Transverse colon (tissue), 4 donors: ENCODE measurements around the gene RNASE12. TPM values are rescaled to one million over a fixed set of nuclear protein-coding genes. Genes with fewer than 3 reads are reported as not detected.

Experiments
- DNase-seq: peaks from one replicate; pipeline ENCODE4 v3.0.0-alpha.2; 2019
- H3K27ac ChIP-seq, 4 donors: fragments of 200-600 bp; sonication (generic); 2 replicates each; pipeline ENCODE4 v1.5.1; 2016 to 2018; ENCODE audit warnings: inconsistent platforms in 4 of 4
- H3K27me3 ChIP-seq: fragments of 200-600 bp; sonication (generic); 2 replicates; pipeline ENCODE4 v1.5.1; 2017; ENCODE audit warnings: inconsistent platforms
- H3K36me3 ChIP-seq, 4 donors: fragments of 200-600 bp; sonication (generic); 2 replicates each; pipeline ENCODE4 v1.5.1; 2017 to 2019; ENCODE audit warnings: inconsistent platforms in 4 of 4
- H3K4me1 ChIP-seq, 4 donors: fragments of 200-600 bp; sonication (generic); 2 replicates each; pipeline ENCODE4 v1.5.1; 2017 to 2020; ENCODE audit warnings: inconsistent platforms in 4 of 4
- H3K4me3 ChIP-seq, 4 donors: fragments of 200-600 bp; sonication (generic); 1 replicate in 1 of 4; 2 replicates in 3 of 4; pipeline versions ENCODE4 v1.5.1 to v1.6.1; 2017 to 2019; ENCODE audit warnings: inconsistent platforms in 4 of 4
- H3K9me3 ChIP-seq, 2 donors: fragments of 200-600 bp; sonication (generic); 2 replicates each; pipeline ENCODE4 v1.5.1; 2017 to 2019; ENCODE audit warnings: inconsistent platforms in 2 of 2
- EP300 ChIP-seq: sonication (generic); formaldehyde crosslinking; IDR thresholded peaks from one replicate; pipeline ENCODE4 v1.6.1; 2017; ENCODE audit warnings: antibody characterized with exemption, low read depth
- POLR2A ChIP-seq: fragments of 450-650 bp; IDR thresholded peaks from one replicate; pipeline ENCODE4 v1.6.1; 2016; ENCODE audit warnings: antibody characterized with exemption, mild to moderate bottlenecking, moderate library complexity
- POLR2AphosphoS5 ChIP-seq, 3 donors: sonication (generic); formaldehyde crosslinking; IDR thresholded peaks; one replicate each; pipeline ENCODE4 v1.6.1; 2016; ENCODE audit warnings: antibody characterized with exemption in 3 of 3
- WGBS, 2 donors: methylation state at CpG; one replicate each; pipeline ENCODE4 v1.1.5; 2018; ENCODE audit warnings: low coverage in 1 of 2; 5-methylcytosine and 5-hydroxymethylcytosine counted together
- in situ Hi-C, 4 donors: fragments of 200-750 bp; cut with MboI; loops; one replicate each; pipeline versions ENCODE4 v1.15.0 to v1.15.1; 2017; ENCODE audit warnings: low sequenced_read_pairs in 3 of 4, low pct_ligation_motif_present in 1 of 4, low pct_unique_long_range_greater_than_20kb in 1 of 4
- intact Hi-C: fragments of 100-400 bp; cut with DNase I; formaldehyde crosslinking; loops from one replicate; pipeline ENCODE4 v1.15.1; 2023; ENCODE audit warnings: low total_unique reads
- total RNA-seq, 4 donors: library from RNA; depleted of rRNA; stranded (reverse); fragments of >200 nt; gene quantifications; one replicate each; pipeline ENCODE4 v1.1.0, GENCODE V29; 2016
- TF ChIP-seq, protein P1 (sequence below), 5 experiments: fragments of 200-600 bp in 3 of 5; fragments of 450-650 bp in 2 of 5; sonication (generic) in 3 of 5; IDR thresholded peaks; 1 replicate in 2 of 5; 2 replicates in 3 of 5; pipeline ENCODE4 v1.5.1; 2016 to 2017; ENCODE audit warnings: antibody characterized with exemption in 5 of 5, inconsistent platforms in 3 of 5, mild to moderate bottlenecking in 2 of 5, moderate library complexity in 1 of 5

RNASE12 gene
- total RNA-seq, 4 donors from 2014 or later = not detected

DNA sequence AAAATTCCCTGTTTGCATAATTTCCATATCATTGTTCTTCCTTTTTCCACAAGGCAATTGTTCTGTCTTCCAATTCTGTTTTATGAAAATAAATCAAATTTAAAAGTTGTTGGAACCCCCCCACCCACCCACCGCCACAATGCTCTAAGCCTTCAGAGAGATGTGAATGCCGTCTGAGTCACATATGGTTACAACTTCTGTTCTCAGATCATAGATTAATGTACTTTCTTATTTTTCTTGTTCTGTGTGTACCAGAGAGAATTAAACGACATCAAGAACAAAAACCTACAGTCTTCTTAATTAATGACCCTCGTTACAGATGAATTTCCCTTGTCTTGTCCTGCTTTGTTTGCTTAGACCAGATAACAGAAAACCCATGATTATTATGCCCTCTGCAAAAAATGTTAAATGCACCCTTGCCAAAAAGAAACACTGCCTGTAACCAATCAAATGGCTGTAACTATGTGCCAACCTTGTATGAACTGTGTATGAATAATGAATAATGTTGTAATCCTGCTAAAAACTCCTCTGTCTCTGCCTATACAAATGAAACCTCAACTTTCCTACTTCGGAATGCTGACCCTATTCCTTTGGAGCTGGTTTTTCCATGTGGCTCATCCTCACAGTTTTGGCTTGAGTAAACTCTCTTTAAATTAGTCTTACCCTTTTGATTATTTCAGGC lies 36.3 kb upstream of the RNASE12 start:
- Histone ChIP-seq H3K4me3 (no peak overlapping the region), H3K27ac (no peak overlapping the region), H3K4me1 (peaks cover 3 to 43% (median 36%) of the 10 kb centered on the region in 4 donors), H3K9me3 (no peaks in the 10 kb centered on the region), H3K36me3 (no peaks in the 10 kb centered on the region), H3K27me3 (peaks cover 36% of the 10 kb centered on the region)
- DNase-seq = no peak
- TF ChIP-seq POLR2AphosphoS5 (IDR thresholded peaks at IDR 0.05) (no peak), POLR2A (no peak), EP300 (no peak)
- TF ChIP-seq, protein P1, sequence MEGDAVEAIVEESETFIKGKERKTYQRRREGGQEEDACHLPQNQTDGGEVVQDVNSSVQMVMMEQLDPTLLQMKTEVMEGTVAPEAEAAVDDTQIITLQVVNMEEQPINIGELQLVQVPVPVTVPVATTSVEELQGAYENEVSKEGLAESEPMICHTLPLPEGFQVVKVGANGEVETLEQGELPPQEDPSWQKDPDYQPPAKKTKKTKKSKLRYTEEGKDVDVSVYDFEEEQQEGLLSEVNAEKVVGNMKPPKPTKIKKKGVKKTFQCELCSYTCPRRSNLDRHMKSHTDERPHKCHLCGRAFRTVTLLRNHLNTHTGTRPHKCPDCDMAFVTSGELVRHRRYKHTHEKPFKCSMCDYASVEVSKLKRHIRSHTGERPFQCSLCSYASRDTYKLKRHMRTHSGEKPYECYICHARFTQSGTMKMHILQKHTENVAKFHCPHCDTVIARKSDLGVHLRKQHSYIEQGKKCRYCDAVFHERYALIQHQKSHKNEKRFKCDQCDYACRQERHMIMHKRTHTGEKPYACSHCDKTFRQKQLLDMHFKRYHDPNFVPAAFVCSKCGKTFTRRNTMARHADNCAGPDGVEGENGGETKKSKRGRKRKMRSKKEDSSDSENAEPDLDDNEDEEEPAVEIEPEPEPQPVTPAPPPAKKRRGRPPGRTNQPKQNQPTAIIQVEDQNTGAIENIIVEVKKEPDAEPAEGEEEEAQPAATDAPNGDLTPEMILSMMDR (IDR thresholded peaks at IDR 0.05) = no peak
- intact Hi-C loops (no loop called here), in situ Hi-C loops (loop anchor here in 1 of 4 donors (10.0 kb wide), 1 partner anchor 163 kb away; the partner anchor contains the start of genes PIP4P1 and PNP)
- 65 to 78% methylated on average over 3 to 5 of the region's 5 CpGs for WGBS, 2 donors

GRCh38 chr14:20626274-20626673 lies 35.1 kb upstream of the RNASE12 start:
- peaks cover 0 to 32% (median 24%) of the 10 kb centered on the region in 4 donors for H3K4me1 ChIP-seq
- intact Hi-C loops = no loop called here
- DNase-seq = no peak

DNA sequence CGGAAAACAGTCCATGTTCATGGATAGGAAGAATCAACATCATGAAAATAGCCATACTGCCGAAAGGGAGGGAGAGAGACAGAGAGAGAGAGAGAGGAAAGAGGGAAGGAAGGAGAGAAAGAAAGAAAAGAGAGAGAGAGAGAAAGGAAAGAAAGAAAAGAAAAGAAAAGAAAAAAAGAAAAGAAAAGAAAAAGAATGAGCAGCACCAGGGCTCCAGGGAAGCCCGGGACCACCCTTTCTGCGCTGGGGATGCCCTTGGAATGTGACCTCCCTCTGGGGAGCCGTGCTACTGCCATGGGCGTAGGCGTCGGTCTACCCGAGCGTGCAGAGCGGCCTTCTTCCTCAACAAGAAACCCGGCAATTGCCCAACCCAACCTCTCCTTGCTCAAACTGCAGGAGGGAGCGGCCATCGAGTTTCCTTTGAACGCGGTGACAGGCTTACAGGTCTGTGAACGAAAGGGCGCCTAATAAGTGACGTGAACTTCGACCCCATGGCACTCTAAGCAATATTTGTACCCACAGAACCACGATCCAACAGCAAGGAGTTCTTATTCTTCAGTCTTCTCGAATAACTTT lies 33.4 kb upstream of the RNASE12 start:
- peak; percentile 82 for DNase-seq
- peak overlapping the region in 3 of 4 donors; percentile 17 to 50 (median 48) for H3K27ac ChIP-seq
- H3K4me3 ChIP-seq = peak overlapping the region in 2 of 4 donors; percentile 2 to 31

More at GRCh38 chr14:20626274-20626673, 35.1 kb upstream of the RNASE12 start:
- no peak overlapping the region for H3K27ac ChIP-seq
- peaks cover 25% of the 10 kb centered on the region for H3K27me3 ChIP-seq
- in situ Hi-C loops = loop anchor here in 1 of 4 donors (10.0 kb wide), 1 partner anchor 161 kb away; the partner anchor contains the start of genes PIP4P1 and PNP
- H3K36me3 ChIP-seq = no peaks in the 10 kb centered on the region
- H3K4me3 ChIP-seq = no peak overlapping the region
- 48% methylated on average over 12 of the region's 12 CpGs; no CpG with 5 or more reads in 1 of the 2 donors for WGBS, 2 donors
- TF ChIP-seq POLR2AphosphoS5 (IDR thresholded peaks at IDR 0.05) (no peak), POLR2A (no peak), EP300 (no peak)
- TF ChIP-seq, protein P1 (IDR thresholded peaks at IDR 0.05) = no peak
- H3K9me3 ChIP-seq = no peaks in the 10 kb centered on the region

More for the DNA sequence above, 33.4 kb upstream of the RNASE12 start:
- Histone ChIP-seq H3K4me1 (peaks cover 0 to 22% (median 15%) of the 10 kb centered on the region in 4 donors), H3K27me3 (peaks cover 22% of the 10 kb centered on the region), H3K36me3 (no peaks in the 10 kb centered on the region), H3K9me3 (no peaks in the 10 kb centered on the region)
- no peak for TF ChIP-seq POLR2AphosphoS5 (IDR thresholded peaks at IDR 0.05)
- TF ChIP-seq, protein P1 (IDR thresholded peaks at IDR 0.05) = no peak
- no peak for TF ChIP-seq POLR2A
- TF ChIP-seq EP300 = no peak
- intact Hi-C loops (no loop called here), in situ Hi-C loops (loop anchor here in 2 of 4 donors (10.0 to 25.0 kb wide), 2 partner anchors 160 to 212 kb away; partner anchors contain the start of genes PIP4P1 (in 1 of the 2), PNP (in 1 of the 2) and TEP1 (in 1 of the 2))
- 9 to 22% methylated on average over 3 to 22 of the region's 22 CpGs for WGBS, 2 donors
